Measurements from ENCODE around the gene MGAT4C.

DNA sequence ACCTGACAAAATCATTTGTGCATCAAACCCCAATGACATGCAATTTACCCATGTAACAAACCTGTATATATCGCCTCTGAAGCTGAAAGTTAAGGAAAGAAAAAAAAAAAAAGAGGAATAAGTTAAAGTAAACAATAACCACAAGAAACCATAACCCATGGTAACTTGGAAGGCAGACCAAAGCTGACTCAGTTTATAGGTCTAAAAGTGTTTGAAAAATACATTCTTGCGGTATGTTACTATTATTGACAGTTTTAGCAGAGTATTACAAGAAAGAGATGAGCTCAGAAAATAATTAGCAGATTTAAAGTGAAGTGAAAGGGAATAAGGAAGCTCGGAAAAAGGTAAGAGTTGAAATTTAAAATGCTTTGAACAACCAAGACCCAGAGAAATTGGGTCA, 34.4 kb upstream of the MGAT4C start:
- TF ChIP-seq BHLHE40 (IDR thresholded peaks at IDR 0.05; ENCODE audit: low read depth, low read length) (no peak), MYC (IDR thresholded peaks at IDR 0.05; ENCODE audit: borderline replicate concordance, low read length) (no peak), POLR2A (IDR thresholded peaks at IDR 0.05; ENCODE audit: low read length) (no peak), ESRRA (IDR thresholded peaks at IDR 0.05; ENCODE audit: borderline replicate concordance, low read length) (no peak), CHD2 (IDR thresholded peaks at IDR 0.05; ENCODE audit: low read length, partially characterized antibody) (no peak), RFX5 (IDR thresholded peaks at IDR 0.05) (no peak)
- TF ChIP-seq, protein P1, sequence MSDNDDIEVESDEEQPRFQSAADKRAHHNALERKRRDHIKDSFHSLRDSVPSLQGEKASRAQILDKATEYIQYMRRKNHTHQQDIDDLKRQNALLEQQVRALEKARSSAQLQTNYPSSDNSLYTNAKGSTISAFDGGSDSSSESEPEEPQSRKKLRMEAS (IDR thresholded peaks at IDR 0.05), result no peak
- TF ChIP-seq, protein P2, sequence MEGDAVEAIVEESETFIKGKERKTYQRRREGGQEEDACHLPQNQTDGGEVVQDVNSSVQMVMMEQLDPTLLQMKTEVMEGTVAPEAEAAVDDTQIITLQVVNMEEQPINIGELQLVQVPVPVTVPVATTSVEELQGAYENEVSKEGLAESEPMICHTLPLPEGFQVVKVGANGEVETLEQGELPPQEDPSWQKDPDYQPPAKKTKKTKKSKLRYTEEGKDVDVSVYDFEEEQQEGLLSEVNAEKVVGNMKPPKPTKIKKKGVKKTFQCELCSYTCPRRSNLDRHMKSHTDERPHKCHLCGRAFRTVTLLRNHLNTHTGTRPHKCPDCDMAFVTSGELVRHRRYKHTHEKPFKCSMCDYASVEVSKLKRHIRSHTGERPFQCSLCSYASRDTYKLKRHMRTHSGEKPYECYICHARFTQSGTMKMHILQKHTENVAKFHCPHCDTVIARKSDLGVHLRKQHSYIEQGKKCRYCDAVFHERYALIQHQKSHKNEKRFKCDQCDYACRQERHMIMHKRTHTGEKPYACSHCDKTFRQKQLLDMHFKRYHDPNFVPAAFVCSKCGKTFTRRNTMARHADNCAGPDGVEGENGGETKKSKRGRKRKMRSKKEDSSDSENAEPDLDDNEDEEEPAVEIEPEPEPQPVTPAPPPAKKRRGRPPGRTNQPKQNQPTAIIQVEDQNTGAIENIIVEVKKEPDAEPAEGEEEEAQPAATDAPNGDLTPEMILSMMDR (IDR thresholded peaks at IDR 0.05), result no peak
